GM12872 (cell line): Measurements from ENCODE around the gene ELOF1.

Source experiments
- CTCF ChIP-seq: IDR thresholded peaks from 3 replicates; pipeline ENCODE4 v1.5.1; 2011; ENCODE audit warnings: low read depth, mild to moderate bottlenecking, low read length, moderate library complexity; ENCODE audit not compliant: insufficient read depth

ELOF1 gene

DNA sequence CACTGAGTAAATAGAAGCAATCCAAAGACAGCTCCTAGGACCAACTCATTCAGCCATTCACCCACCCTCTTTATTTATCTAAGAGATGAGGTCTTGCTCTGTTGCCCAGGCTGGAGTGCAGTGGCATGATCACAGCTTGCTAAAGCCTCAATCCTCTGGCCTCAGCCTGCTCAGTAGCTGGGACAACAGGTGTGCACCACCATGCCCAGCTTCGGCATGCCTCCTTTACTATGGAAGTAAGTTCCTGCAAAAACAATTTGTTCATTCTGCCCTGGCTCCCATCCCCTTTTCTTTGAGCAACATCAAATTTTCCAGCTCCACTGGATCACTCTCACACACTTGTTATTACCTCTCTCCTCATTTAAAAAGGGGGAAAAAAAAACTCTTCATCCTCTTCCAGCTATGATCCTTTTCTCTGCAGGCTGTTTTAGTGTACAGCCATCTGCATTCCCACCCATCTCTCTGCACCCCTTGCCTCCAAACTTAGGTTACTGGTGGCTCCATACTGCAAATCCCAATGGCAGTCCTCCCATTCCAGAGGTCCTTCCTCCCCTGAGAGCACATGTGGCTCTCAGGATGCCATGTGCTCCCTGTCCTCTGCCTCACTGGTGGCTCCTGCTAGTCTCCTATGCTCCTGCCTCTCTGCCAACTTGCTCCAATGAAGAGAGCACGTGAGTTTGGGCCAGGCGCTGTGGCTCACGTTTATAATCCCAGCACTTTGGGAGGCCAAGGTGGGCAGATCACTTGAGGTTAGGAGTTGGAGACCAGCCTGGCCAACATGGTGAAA is 2.2 kb downstream of the ELOF1 start:
- no peak for TF ChIP-seq CTCF

GRCh38 chr19:11555246-11555645 is 3.8 kb downstream of the ELOF1 start:
- TF ChIP-seq CTCF, result no peak

- no peak for TF ChIP-seq CTCF
Measured at GRCh38 chr19:11554160-11554559, 4.9 kb downstream of the ELOF1 start.

- no peak for TF ChIP-seq CTCF
Measured at GRCh38 chr19:11552666-11553372, 6.2 kb downstream of the ELOF1 start.

GRCh38 chr19:11551603-11552235 is 7.3 kb downstream of the ELOF1 start:
- peak; percentile 50 for TF ChIP-seq CTCF

DNA sequence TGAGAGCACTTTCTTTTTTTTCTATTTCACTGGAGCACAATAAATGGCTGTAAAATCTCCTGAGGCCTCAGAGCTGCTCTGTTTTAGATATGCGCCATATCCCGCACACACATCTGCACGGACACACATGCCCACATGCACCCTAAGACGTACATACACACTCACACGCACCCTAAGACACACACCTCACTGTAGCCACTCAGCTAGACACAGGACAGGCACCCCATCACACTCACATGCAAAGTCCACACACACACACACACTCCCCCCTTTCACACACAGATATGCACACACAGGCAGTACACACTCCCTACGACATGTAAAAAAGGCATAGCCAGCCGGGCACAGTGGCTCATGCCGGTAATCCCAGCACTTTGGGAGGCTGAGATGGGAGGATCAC is 8.8 kb downstream of the ELOF1 start:
- no peak for TF ChIP-seq CTCF

DNA sequence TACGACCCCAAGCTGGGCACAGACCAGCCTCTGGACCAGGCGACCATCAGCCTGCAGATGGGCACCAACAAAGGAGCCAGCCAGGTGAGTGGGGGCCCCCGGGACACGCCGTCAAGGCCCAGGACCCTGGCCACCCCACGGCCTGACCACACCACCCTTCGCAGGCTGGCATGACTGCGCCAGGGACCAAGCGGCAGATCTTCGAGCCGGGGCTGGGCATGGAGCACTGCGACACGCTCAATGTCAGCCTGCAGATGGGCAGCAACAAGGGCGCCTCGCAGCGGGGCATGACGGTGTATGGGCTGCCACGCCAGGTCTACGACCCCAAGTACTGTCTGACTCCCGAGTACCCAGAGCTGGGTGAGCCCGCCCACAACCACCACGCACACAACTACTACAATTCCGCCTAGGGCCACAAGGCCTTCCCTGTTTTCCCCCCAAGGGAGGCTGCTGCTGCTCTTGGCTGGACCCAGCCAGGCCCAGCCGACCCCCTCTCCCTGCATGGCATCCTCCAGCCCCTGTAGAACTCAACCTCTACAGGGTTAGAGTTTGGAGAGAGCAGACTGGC is 9.6 kb downstream of the ELOF1 start:
- no peak for TF ChIP-seq CTCF
